Endothelial cell of umbilical vein (primary cell): ENCODE data around the gene KIR3DL3. TPM values are rescaled to one million over a fixed set of nuclear protein-coding genes. Genes with fewer than 3 reads are reported as not detected.

Experiments
- BruUV-seq: library from RNA; stranded (reverse); fragments of 400-500 nt; replicated peaks from 2 replicates; lab custom pipeline; 2021; lab: Mats Ljungman, UMichigan
- CTCF ChIA-PET: fragments of 300-600, 350-600 bp; sonication (Branson Sonifier 250); formaldehyde crosslinking; loops from one replicate; lab custom pipeline; 2021; ENCODE audit warnings: antibody characterized with exemption, inconsistent platforms; lab: Charles Lee
- POLR2A ChIA-PET: fragments of 300-600, 350-600 bp; sonication (Branson Sonifier 250); formaldehyde crosslinking; loops from one replicate; lab custom pipeline; 2021; ENCODE audit warnings: antibody characterized with exemption, inconsistent platforms; lab: Charles Lee
- DNase-seq: peaks from one replicate; pipeline ENCODE4 v3.0.0-alpha.2; 2011; ENCODE audit warnings: low read depth, low spot score
- FAIRE-seq: peaks from 2 replicates; lab custom pipeline; 2011; peaks lifted over from hg19 to GRCh38; lab: Jason Lieb, UNC
- H2AFZ ChIP-seq: 2 replicates; pipeline ENCODE4 v1.6.0; 2012; ENCODE audit warnings: low read depth, low read length, control low read depth, inconsistent platforms
- H3K27ac ChIP-seq: 2 replicates; pipeline ENCODE4 v1.5.1; 2011; ENCODE audit warnings: low read depth, mild to moderate bottlenecking, control low read depth, low read length, moderate library complexity; ENCODE audit not compliant: insufficient read depth
- H3K27me3 ChIP-seq, 2 experiments: 2 replicates each; pipeline versions ENCODE4 v1.6.0 to v1.6.1; 2011; ENCODE audit warnings: low read length in 2 of 2, mixed read lengths in 1 of 2; ENCODE audit not compliant: control insufficient read depth in 2 of 2, insufficient read depth in 2 of 2
- H3K36me3 ChIP-seq, 2 experiments: 2 replicates in 1 of 2; 3 replicates in 1 of 2; pipeline ENCODE4 v1.5.1; 2011; ENCODE audit warnings: low read length in 2 of 2, mild to moderate bottlenecking in 1 of 2, moderate library complexity in 1 of 2; ENCODE audit not compliant: control insufficient read depth in 2 of 2, insufficient read depth in 2 of 2; ENCODE audit errors: extremely low read depth in 1 of 2
- H3K4me1 ChIP-seq: 3 replicates; pipeline ENCODE4 v1.5.1; 2011; ENCODE audit warnings: mild to moderate bottlenecking, low read length; ENCODE audit not compliant: control insufficient read depth, insufficient read depth; ENCODE audit errors: extremely low read depth
- H3K4me2 ChIP-seq: 2 replicates; pipeline ENCODE4 v1.6.1; 2011; ENCODE audit warnings: low read length, control low read depth, mixed read lengths; ENCODE audit not compliant: insufficient read depth
- H3K4me3 ChIP-seq, 3 experiments: fragments of 200-600 bp in 1 of 3; sonication (generic), shearing (Covaris generic) in 1 of 3; replicated peaks in 1 of 3; 2 replicates each; pipeline ENCODE4 v1.5.1; 2011 to 2016; ENCODE audit warnings: control low read depth in 3 of 3, low read length in 3 of 3, mild to moderate bottlenecking in 2 of 3, inconsistent platforms in 1 of 3, low read depth in 1 of 3, moderate library complexity in 1 of 3; ENCODE audit not compliant: insufficient read depth in 1 of 3
- H3K79me2 ChIP-seq: 2 replicates; pipeline ENCODE4 v1.6.0; 2012; ENCODE audit warnings: low read length, inconsistent platforms; ENCODE audit not compliant: control insufficient read depth, insufficient read depth
- H3K9ac ChIP-seq: replicated peaks from 2 replicates; pipeline ENCODE3; 2011; ENCODE audit warnings: low read length, control low read depth; ENCODE audit not compliant: insufficient read depth; ENCODE audit errors: extremely low read depth
- H3K9me1 ChIP-seq: replicated peaks from 3 replicates; pipeline ENCODE4 v1.6.0; 2011; ENCODE audit warnings: mild to moderate bottlenecking, low read length; ENCODE audit not compliant: control insufficient read depth, insufficient read depth; ENCODE audit errors: extremely low read depth
- H3K9me3 ChIP-seq: replicated peaks from 2 replicates; pipeline ENCODE4 v1.5.1; 2012; ENCODE audit warnings: low read length, inconsistent platforms; ENCODE audit not compliant: control insufficient read depth, insufficient read depth
- H4K20me1 ChIP-seq: replicated peaks from 2 replicates; pipeline ENCODE3; 2011; ENCODE audit warnings: mild to moderate bottlenecking, low read length; ENCODE audit not compliant: control insufficient read depth, insufficient read depth; ENCODE audit errors: extremely low read depth
- EZH2 ChIP-seq: IDR thresholded peaks from 2 replicates; pipeline ENCODE4 v1.6.1; 2012; ENCODE audit warnings: borderline replicate concordance, low read depth, mild to moderate bottlenecking, moderate library complexity, low read length, inconsistent platforms; ENCODE audit not compliant: severe bottlenecking
- FOS ChIP-seq: IDR thresholded peaks from 2 replicates; pipeline ENCODE4 v1.6.1; 2011; ENCODE audit warnings: mild to moderate bottlenecking, low read length, moderate library complexity, borderline replicate concordance; ENCODE audit not compliant: insufficient read depth
- GATA2 ChIP-seq: IDR thresholded peaks from 2 replicates; pipeline ENCODE4 v1.7.0; 2011; ENCODE audit warnings: low read depth, mild to moderate bottlenecking, moderate library complexity, mixed read lengths, low read length; ENCODE audit not compliant: insufficient read length, insufficient read depth
- JUN ChIP-seq: IDR thresholded peaks from 2 replicates; pipeline ENCODE4 v1.6.1; 2011; ENCODE audit warnings: borderline replicate concordance, low read depth; ENCODE audit not compliant: insufficient read length, insufficient read depth
- MYC ChIP-seq: IDR thresholded peaks from one replicate; pipeline ENCODE4 v1.6.1; 2011; ENCODE audit warnings: mild to moderate bottlenecking, low read depth, low read length
- POLR2A ChIP-seq: IDR thresholded peaks from 2 replicates; pipeline ENCODE4 v1.6.1; 2012; ENCODE audit warnings: low read depth, mild to moderate bottlenecking, control low read depth, low read length
- POLR2AphosphoS5 ChIP-seq: IDR thresholded peaks from 2 replicates; pipeline ENCODE4 v1.6.1; 2012; ENCODE audit warnings: low read depth, mild to moderate bottlenecking, control low read depth, low read length, moderate library complexity; ENCODE audit not compliant: insufficient read depth
- dilution Hi-C: fragments of 300-500 bp; cut with MboI; formaldehyde crosslinking; loops from one replicate; pipeline ENCODE4 v1.15.0; 2019; ENCODE audit warnings: low sequenced_read_pairs; ENCODE audit not compliant: extremely low pct_ligation_motif_present
- intact Hi-C: fragments of 100-400 bp; cut with micrococcal nuclease; formaldehyde crosslinking; loops from one replicate; pipeline ENCODE4 v1.10.0; 2022
- polyA plus RNA-seq, 4 experiments: library from polyadenylated mRNA; depleted of rRNA in 3 of 4; stranded (reverse) in 3 of 4; unstranded in 1 of 4; fragments of >200 nt; gene quantifications; 2 replicates each; pipeline versions ENCODE4 v1.2.1 to v1.2.3, GENCODE V29; 2011 to 2012; ENCODE audit warnings: missing spikeins in 1 of 4
- total RNA-seq: library from RNA; stranded (reverse); gene quantifications from 2 replicates; pipeline ENCODE4 v1.2.3, GENCODE V29; 2021
- TF ChIP-seq, protein P1 (sequence below), 2 donors: IDR thresholded peaks; 1 replicate in 1 of 2; 2 replicates in 1 of 2; pipeline ENCODE4 v1.5.1; 2011; ENCODE audit warnings: low read length in 2 of 2, mild to moderate bottlenecking in 2 of 2, moderate library complexity in 2 of 2, control low read depth in 1 of 2, inconsistent platforms in 1 of 2, low read depth in 1 of 2; ENCODE audit not compliant: insufficient read depth in 1 of 2; ENCODE audit errors: extremely low read depth in 1 of 2
- TF ChIP-seq, protein P2 (sequence below): IDR thresholded peaks from 2 replicates; pipeline ENCODE4 v1.6.1; 2011; ENCODE audit not compliant: insufficient read depth, insufficient read length

Gene KIR3DL3
- total and polyA plus RNA-seq, 2 donors (not counting 3 experiments of a cell fraction or from before 2014, with no cell fraction given) = not detected

DNA sequence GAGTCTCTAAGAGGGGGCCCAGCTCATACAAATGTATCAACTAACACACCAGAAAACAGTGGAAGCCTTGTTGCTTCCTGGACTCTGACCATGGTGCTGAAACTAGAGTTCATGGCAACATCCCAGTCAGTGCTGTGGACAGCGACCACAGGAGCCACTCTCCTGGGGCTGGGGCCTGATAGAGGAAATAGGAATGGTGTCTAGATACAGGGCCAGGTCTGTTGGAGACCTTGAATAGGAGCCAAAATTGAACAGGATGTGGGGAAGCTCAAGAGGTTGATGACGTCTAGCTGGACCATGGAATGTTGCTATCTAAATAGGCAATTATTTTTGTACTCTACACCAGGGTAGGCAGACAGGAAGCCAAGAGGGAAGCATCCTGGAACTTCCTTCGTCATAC, 39.7 kb upstream of the KIR3DL3 start:
- Histone ChIP-seq H3K9me3 (no peaks in the 10 kb centered on the region), H3K9ac (no peak overlapping the region), H3K36me3 (no peaks in the 10 kb centered on the region), H4K20me1 (no peaks in the 10 kb centered on the region), H2AFZ (no peak overlapping the region), H3K4me1 (no peaks in the 10 kb centered on the region), H3K27me3 (no peaks in the 10 kb centered on the region), H3K9me1 (no peaks in the 10 kb centered on the region), H3K4me2 (no peak overlapping the region), H3K79me2 (no peaks in the 10 kb centered on the region), H3K27ac (no peak overlapping the region), H3K4me3 (no peak overlapping the region)
- no peak for TF ChIP-seq JUN
- no TSS peak for BruUV-seq
- ChIA-PET CTCF (no interaction called here), POLR2A (no interaction called here)
- dilution Hi-C loops = no loop called here
- intact Hi-C loops = no loop called here
- FAIRE-seq (no peak), DNase-seq (no peak)

DNA sequence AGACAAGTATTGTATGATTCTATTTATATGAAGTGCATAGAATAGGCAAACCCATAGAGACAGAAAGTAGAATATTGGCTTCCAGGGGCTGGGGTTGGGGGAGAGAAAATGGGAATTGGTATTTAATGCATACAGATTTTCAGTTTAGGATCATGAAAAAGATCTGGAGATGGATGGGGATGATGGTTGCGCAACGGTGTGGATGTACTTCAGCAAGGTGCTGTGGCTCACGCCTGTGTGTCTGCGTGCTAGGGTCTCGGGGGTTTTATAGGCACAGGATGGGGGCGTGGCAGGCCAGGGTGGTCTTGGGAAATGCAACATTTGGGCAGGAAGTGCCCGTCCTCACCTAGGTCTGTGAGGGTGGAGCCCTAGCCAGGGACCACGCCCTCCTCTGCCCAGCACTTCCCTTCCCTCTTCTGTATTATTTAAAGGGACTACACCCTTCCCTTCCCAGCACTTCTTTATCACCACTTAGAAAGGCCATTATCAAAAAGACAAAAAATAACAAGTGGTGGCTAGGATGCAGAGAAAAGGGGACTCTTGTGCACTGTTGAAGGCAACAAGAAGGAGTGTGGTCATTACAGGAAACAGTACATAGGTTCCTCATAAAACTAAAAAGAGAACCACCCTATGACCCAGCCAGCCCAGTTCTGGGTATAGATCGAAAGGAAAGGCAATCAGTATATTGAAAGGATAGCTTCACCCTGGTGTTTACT, 32.5 kb upstream of the KIR3DL3 start:
- H3K4me2 ChIP-seq = no peak overlapping the region
- TF ChIP-seq, protein P1, sequence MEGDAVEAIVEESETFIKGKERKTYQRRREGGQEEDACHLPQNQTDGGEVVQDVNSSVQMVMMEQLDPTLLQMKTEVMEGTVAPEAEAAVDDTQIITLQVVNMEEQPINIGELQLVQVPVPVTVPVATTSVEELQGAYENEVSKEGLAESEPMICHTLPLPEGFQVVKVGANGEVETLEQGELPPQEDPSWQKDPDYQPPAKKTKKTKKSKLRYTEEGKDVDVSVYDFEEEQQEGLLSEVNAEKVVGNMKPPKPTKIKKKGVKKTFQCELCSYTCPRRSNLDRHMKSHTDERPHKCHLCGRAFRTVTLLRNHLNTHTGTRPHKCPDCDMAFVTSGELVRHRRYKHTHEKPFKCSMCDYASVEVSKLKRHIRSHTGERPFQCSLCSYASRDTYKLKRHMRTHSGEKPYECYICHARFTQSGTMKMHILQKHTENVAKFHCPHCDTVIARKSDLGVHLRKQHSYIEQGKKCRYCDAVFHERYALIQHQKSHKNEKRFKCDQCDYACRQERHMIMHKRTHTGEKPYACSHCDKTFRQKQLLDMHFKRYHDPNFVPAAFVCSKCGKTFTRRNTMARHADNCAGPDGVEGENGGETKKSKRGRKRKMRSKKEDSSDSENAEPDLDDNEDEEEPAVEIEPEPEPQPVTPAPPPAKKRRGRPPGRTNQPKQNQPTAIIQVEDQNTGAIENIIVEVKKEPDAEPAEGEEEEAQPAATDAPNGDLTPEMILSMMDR (IDR thresholded peaks at IDR 0.05; ENCODE audit: extremely low read depth in 1 of 2, insufficient read depth in 1 of 2, low read depth in 1 of 2, low read length in 2 of 2) = no peak
- TF ChIP-seq JUN (no peak), MYC (no peak), POLR2A (no peak), EZH2 (no peak), GATA2 (no peak), POLR2AphosphoS5 (no peak), FOS (no peak)
- TF ChIP-seq, protein P2, sequence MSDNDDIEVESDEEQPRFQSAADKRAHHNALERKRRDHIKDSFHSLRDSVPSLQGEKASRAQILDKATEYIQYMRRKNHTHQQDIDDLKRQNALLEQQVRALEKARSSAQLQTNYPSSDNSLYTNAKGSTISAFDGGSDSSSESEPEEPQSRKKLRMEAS = no peak
- no peaks in the 10 kb centered on the region for H3K9me1 ChIP-seq
- no peak for DNase-seq
- POLR2A ChIA-PET = no interaction called here
- FAIRE-seq = no peak
- no peaks in the 10 kb centered on the region for H3K79me2 ChIP-seq
- H2AFZ ChIP-seq = no peak overlapping the region
- no peaks in the 10 kb centered on the region for H4K20me1 ChIP-seq
- dilution Hi-C loops (no loop called here), intact Hi-C loops (no loop called here)
- H3K27me3 ChIP-seq = no peaks in the 10 kb centered on the region
- no peaks in the 10 kb centered on the region for H3K9me3 ChIP-seq
- no peak overlapping the region for H3K4me3 ChIP-seq
- no TSS peak for BruUV-seq
- CTCF ChIA-PET = no interaction called here
- H3K27ac ChIP-seq = no peak overlapping the region
- H3K4me1 ChIP-seq = no peaks in the 10 kb centered on the region
- H3K36me3 ChIP-seq = no peaks in the 10 kb centered on the region
- H3K9ac ChIP-seq = no peak overlapping the region
